GM23338 (cell line): ENCODE data around the gene KLF14.

Source experiments
- CREB1 ChIP-seq: fragments of 250-450 bp; sonication (Bioruptor Pico); IDR thresholded peaks from 2 replicates; pipeline ENCODE4 v1.5.0; 2020; ENCODE audit warnings: low read depth, mild to moderate bottlenecking, moderate library complexity
- EZH2 ChIP-seq: fragments of 200-600 bp; sonication (generic); IDR thresholded peaks from one replicate; pipeline ENCODE4 v1.8.0; 2017; ENCODE audit warnings: antibody characterized with exemption, mild to moderate bottlenecking, low read depth; ENCODE audit not compliant: unreplicated experiment
- EZH2phosphoT487 ChIP-seq: fragments of 200-600 bp; sonication (generic); IDR thresholded peaks from one replicate; pipeline ENCODE4 v1.8.1; 2018; ENCODE audit warnings: antibody characterized with exemption; ENCODE audit not compliant: unreplicated experiment
- POLR2AphosphoS5 ChIP-seq: IDR thresholded peaks from 2 replicates; pipeline ENCODE4 v1.6.1; 2016; ENCODE audit warnings: antibody characterized with exemption, low read depth
- TF ChIP-seq, protein P1 (sequence below), 2 experiments: fragments of 200-600 bp in 1 of 2; sonication (generic) in 1 of 2; conservative IDR thresholded peaks; 2 replicates each; pipeline versions ENCODE4 v1.5.1 to v1.6.1; 2016 to 2017; ENCODE audit warnings: antibody characterized with exemption in 2 of 2, low read depth in 2 of 2, mild to moderate bottlenecking in 2 of 2, moderate library complexity in 1 of 2

DNA sequence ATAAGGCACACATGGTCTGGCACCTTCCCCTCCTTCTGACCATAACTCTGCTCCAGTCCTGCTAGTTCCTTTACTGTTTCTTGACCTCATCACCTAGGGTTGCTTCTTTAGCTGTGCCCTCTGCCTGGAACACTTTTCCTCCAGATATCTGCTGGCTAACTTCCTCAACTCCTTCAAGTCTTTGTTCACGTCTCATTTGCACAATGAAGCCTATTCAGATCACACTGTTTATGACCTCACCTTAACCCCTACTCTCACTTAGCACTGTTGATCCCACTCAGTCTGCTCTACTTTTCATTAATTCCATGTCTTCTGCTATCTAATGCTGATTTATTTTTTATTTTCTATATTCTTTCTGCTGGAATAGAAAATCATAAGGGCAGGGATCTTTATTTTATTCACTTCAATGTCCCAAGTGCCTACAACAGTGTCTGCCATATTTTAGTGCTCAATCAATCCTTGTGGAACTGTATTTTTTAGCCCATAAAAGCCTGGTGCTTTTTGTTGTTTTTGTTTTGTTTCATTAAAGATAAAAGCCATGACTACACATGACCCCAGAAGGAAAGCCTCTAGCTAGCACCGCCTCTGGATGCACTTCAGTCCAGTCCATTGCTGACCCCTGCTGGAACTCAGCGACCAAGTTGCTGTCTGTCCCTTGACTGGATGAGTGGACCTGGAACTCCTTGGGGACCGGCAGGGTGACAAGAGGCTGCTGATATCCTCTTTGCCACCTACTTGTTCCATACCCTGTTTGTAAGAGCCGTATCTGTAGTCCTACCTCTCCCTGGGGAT, 12.3 kb downstream of the KLF14 start:
- TF ChIP-seq, protein P1, sequence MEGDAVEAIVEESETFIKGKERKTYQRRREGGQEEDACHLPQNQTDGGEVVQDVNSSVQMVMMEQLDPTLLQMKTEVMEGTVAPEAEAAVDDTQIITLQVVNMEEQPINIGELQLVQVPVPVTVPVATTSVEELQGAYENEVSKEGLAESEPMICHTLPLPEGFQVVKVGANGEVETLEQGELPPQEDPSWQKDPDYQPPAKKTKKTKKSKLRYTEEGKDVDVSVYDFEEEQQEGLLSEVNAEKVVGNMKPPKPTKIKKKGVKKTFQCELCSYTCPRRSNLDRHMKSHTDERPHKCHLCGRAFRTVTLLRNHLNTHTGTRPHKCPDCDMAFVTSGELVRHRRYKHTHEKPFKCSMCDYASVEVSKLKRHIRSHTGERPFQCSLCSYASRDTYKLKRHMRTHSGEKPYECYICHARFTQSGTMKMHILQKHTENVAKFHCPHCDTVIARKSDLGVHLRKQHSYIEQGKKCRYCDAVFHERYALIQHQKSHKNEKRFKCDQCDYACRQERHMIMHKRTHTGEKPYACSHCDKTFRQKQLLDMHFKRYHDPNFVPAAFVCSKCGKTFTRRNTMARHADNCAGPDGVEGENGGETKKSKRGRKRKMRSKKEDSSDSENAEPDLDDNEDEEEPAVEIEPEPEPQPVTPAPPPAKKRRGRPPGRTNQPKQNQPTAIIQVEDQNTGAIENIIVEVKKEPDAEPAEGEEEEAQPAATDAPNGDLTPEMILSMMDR (conservative IDR thresholded peaks at IDR 0.05; ENCODE audit: low read depth in 2 of 2) = peak; percentile 74 to 92
- TF ChIP-seq POLR2AphosphoS5 = no peak
- TF ChIP-seq CREB1 = no peak
- no peak for TF ChIP-seq EZH2phosphoT487
- no peak for TF ChIP-seq EZH2
